Measurements from ENCODE around the gene LINS1.

The LINS1 gene

DNA sequence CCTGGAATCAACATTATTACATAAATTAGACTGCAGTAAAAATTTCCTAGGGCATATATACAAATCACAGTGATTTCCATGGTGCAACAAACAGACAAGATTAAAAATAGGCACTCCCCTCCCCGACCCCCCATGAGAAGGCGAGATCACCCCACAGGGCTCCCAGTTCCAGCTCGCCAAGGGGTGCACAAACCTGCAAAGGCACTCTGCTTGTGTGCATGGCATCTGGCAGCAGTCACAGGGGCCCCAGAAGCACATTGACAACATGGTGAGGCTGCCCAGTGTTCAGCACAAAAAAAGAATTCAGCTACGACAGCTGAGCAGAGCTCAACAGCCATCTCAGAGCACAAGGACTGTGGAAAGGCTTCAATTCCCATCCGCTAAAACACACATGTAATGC is 54.0 kb downstream of the LINS1 start:
- Histone ChIP-seq H3K36me3 (ENCODE audit: control insufficient read depth, insufficient read depth, low read length) (no peaks in the 10 kb centered on the region), H3K79me1 (ENCODE audit: low read length) (no peaks in the 10 kb centered on the region), H3K4me2 (ENCODE audit: low read length) (no peak overlapping the region), H2BK5ac (ENCODE audit: low read length) (no peak overlapping the region), H3K56ac (ENCODE audit: low read length) (no peak overlapping the region), H3K18ac (ENCODE audit: low read length) (no peak overlapping the region), H3K79me2 (ENCODE audit: control insufficient read depth, insufficient read depth, low read length) (no peaks in the 10 kb centered on the region), H3K23ac (ENCODE audit: low read length) (no peak overlapping the region), H3K27ac (ENCODE audit: low read depth, low read length) (no peak overlapping the region), H3K4ac (ENCODE audit: low read depth, low read length) (no peak overlapping the region), H3K4me1 (ENCODE audit: control insufficient read depth, low read depth, low read length) (no peaks in the 10 kb centered on the region), H2BK120ac (ENCODE audit: low read depth, low read length) (no peak overlapping the region), H3K27me3 (ENCODE audit: insufficient read depth, low read length, poor library complexity) (no peaks in the 10 kb centered on the region), H4K8ac (ENCODE audit: low read depth, low read length) (no peak overlapping the region), H2BK15ac (replicated peaks; ENCODE audit: low read depth) (no peak overlapping the region), H3K9ac (ENCODE audit: low read length) (no peak overlapping the region), H2AK5ac (ENCODE audit: low read length) (no peak overlapping the region), H3K4me3 (ENCODE audit: low read length) (no peak overlapping the region), H4K5ac (ENCODE audit: low read length) (no peak overlapping the region)
- no peak for DNase-seq
- no CpG with 5 or more reads among the region's 5 CpGs for WGBS (ENCODE audit: extremely low coverage, insufficient coverage, low lambda C conversion rate)

DNA sequence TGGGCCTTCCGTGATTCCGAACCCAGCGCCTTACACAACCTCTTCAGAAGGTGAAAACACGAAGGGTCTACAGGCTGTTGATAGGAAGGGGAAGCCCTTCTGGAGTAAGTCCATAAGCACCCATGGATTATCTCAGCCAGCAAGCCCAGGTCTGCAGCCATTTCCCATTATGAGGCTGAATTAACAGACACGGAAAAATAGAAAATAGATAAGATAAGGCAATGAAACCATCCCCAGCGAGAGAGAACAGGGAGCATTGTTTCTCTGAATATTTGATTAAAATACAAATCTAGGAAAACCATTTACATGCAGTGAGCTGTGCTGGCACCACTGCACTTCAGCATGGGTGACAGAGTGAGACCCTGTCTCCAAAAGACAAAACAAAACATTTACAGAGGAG is 57.0 kb downstream of the LINS1 start:
- Histone ChIP-seq H3K27ac (ENCODE audit: low read depth, low read length) (no peak overlapping the region), H2AK5ac (ENCODE audit: low read length) (no peak overlapping the region), H2BK15ac (replicated peaks; ENCODE audit: low read depth) (no peak overlapping the region), H3K18ac (ENCODE audit: low read length) (no peak overlapping the region), H3K27me3 (ENCODE audit: insufficient read depth, low read length, poor library complexity) (no peaks in the 10 kb centered on the region), H2BK120ac (ENCODE audit: low read depth, low read length) (no peak overlapping the region), H2BK5ac (ENCODE audit: low read length) (no peak overlapping the region), H3K4me3 (ENCODE audit: low read length) (no peak overlapping the region), H3K79me1 (ENCODE audit: low read length) (no peaks in the 10 kb centered on the region), H4K5ac (ENCODE audit: low read length) (no peak overlapping the region), H3K9ac (ENCODE audit: low read length) (no peak overlapping the region), H4K8ac (ENCODE audit: low read depth, low read length) (no peak overlapping the region), H3K4me1 (ENCODE audit: control insufficient read depth, low read depth, low read length) (no peaks in the 10 kb centered on the region), H3K4me2 (ENCODE audit: low read length) (no peak overlapping the region), H3K4ac (ENCODE audit: low read depth, low read length) (no peak overlapping the region), H3K79me2 (ENCODE audit: control insufficient read depth, insufficient read depth, low read length) (no peaks in the 10 kb centered on the region), H3K36me3 (ENCODE audit: control insufficient read depth, insufficient read depth, low read length) (no peaks in the 10 kb centered on the region), H3K23ac (ENCODE audit: low read length) (no peak overlapping the region), H3K56ac (ENCODE audit: low read length) (no peak overlapping the region)
- DNase-seq: no peak
- no CpG with 5 or more reads among the region's 6 CpGs for WGBS (ENCODE audit: extremely low coverage, insufficient coverage, low lambda C conversion rate)

- Histone ChIP-seq H3K4me1 (ENCODE audit: control insufficient read depth, low read depth, low read length) (no peaks in the 10 kb centered on the region), H4K8ac (ENCODE audit: low read depth, low read length) (no peak overlapping the region), H3K4me3 (ENCODE audit: low read length) (no peak overlapping the region), H3K23ac (ENCODE audit: low read length) (no peak overlapping the region), H3K18ac (ENCODE audit: low read length) (no peak overlapping the region), H3K79me1 (ENCODE audit: low read length) (no peaks in the 10 kb centered on the region), H3K27me3 (ENCODE audit: insufficient read depth, low read length, poor library complexity) (no peaks in the 10 kb centered on the region), H3K4me2 (ENCODE audit: low read length) (no peak overlapping the region), H2BK15ac (replicated peaks; ENCODE audit: low read depth) (no peak overlapping the region), H4K5ac (ENCODE audit: low read length) (no peak overlapping the region), H2BK120ac (ENCODE audit: low read depth, low read length) (no peak overlapping the region), H3K36me3 (ENCODE audit: control insufficient read depth, insufficient read depth, low read length) (no peaks in the 10 kb centered on the region), H2BK5ac (ENCODE audit: low read length) (no peak overlapping the region), H2AK5ac (ENCODE audit: low read length) (no peak overlapping the region), H3K9ac (ENCODE audit: low read length) (no peak overlapping the region), H3K56ac (ENCODE audit: low read length) (no peak overlapping the region), H3K4ac (ENCODE audit: low read depth, low read length) (no peak overlapping the region), H3K27ac (ENCODE audit: low read depth, low read length) (no peak overlapping the region), H3K79me2 (ENCODE audit: control insufficient read depth, insufficient read depth, low read length) (no peaks in the 10 kb centered on the region)
- WGBS (ENCODE audit: extremely low coverage, insufficient coverage, low lambda C conversion rate): no CpG with 5 or more reads among the region's 57 CpGs
- no peak for DNase-seq
Observed at GRCh38 chr15:100544338-100544841, 57.6 kb downstream of the LINS1 start.

DNA sequence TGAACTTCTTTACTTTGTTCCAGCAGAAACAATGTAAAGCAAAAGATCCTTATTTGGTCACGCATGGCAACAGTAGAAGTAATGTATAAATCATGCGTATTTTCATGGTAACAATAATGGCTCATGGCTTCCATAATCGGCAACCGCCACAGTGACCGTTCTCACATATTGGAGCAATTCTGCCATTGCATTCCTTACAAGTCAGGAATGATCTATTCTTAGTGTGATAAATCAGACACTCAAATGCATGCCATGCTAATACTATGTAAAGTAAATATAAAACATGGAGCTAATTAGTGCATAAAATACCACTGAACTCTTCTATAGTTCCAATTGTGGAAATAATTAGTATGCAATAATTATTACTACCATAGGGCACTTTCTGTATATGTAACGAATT is 59.7 kb downstream of the LINS1 start:
- no peaks in the 10 kb centered on the region for H3K4me1 ChIP-seq (ENCODE audit: control insufficient read depth, low read depth, low read length)
- no peak overlapping the region for H3K27ac ChIP-seq (ENCODE audit: low read depth, low read length)
- WGBS (ENCODE audit: extremely low coverage, insufficient coverage, low lambda C conversion rate): no CpG with 5 or more reads among the region's 6 CpGs
- no peak overlapping the region for H3K4me2 ChIP-seq (ENCODE audit: low read length)
- H2BK5ac ChIP-seq (ENCODE audit: low read length): no peak overlapping the region
- no peak overlapping the region for H3K4ac ChIP-seq (ENCODE audit: low read depth, low read length)
- H3K79me2 ChIP-seq (ENCODE audit: control insufficient read depth, insufficient read depth, low read length): no peaks in the 10 kb centered on the region
- H4K8ac ChIP-seq (ENCODE audit: low read depth, low read length): no peak overlapping the region
- H3K23ac ChIP-seq (ENCODE audit: low read length): no peak overlapping the region
- no peak overlapping the region for H3K56ac ChIP-seq (ENCODE audit: low read length)
- no peak overlapping the region for H4K5ac ChIP-seq (ENCODE audit: low read length)
- H3K79me1 ChIP-seq (ENCODE audit: low read length): no peaks in the 10 kb centered on the region
- no peaks in the 10 kb centered on the region for H3K36me3 ChIP-seq (ENCODE audit: control insufficient read depth, insufficient read depth, low read length)
- DNase-seq: no peak
- no peak overlapping the region for H3K9ac ChIP-seq (ENCODE audit: low read length)
- H3K18ac ChIP-seq (ENCODE audit: low read length): no peak overlapping the region
- H3K4me3 ChIP-seq (ENCODE audit: low read length): no peak overlapping the region
- no peak overlapping the region for H2AK5ac ChIP-seq (ENCODE audit: low read length)
- no peak overlapping the region for H2BK120ac ChIP-seq (ENCODE audit: low read depth, low read length)
- H2BK15ac ChIP-seq (replicated peaks; ENCODE audit: low read depth): no peak overlapping the region
- no peaks in the 10 kb centered on the region for H3K27me3 ChIP-seq (ENCODE audit: insufficient read depth, low read length, poor library complexity)

- Histone ChIP-seq H3K79me2 (ENCODE audit: control insufficient read depth, insufficient read depth, low read length) (no peaks in the 10 kb centered on the region), H3K79me1 (ENCODE audit: low read length) (no peaks in the 10 kb centered on the region), H2AK5ac (ENCODE audit: low read length) (no peak overlapping the region), H3K18ac (ENCODE audit: low read length) (no peak overlapping the region), H3K9ac (ENCODE audit: low read length) (no peak overlapping the region), H3K4me2 (ENCODE audit: low read length) (no peak overlapping the region), H4K5ac (ENCODE audit: low read length) (no peak overlapping the region), H3K56ac (ENCODE audit: low read length) (no peak overlapping the region), H3K36me3 (ENCODE audit: control insufficient read depth, insufficient read depth, low read length) (no peaks in the 10 kb centered on the region), H2BK120ac (ENCODE audit: low read depth, low read length) (no peak overlapping the region), H2BK15ac (replicated peaks; ENCODE audit: low read depth) (no peak overlapping the region), H2BK5ac (ENCODE audit: low read length) (no peak overlapping the region), H3K27me3 (ENCODE audit: insufficient read depth, low read length, poor library complexity) (no peaks in the 10 kb centered on the region), H3K4ac (ENCODE audit: low read depth, low read length) (no peak overlapping the region), H3K23ac (ENCODE audit: low read length) (no peak overlapping the region), H3K4me1 (ENCODE audit: control insufficient read depth, low read depth, low read length) (no peaks in the 10 kb centered on the region), H3K27ac (ENCODE audit: low read depth, low read length) (no peak overlapping the region), H3K4me3 (ENCODE audit: low read length) (no peak overlapping the region), H4K8ac (ENCODE audit: low read depth, low read length) (no peak overlapping the region)
- WGBS (ENCODE audit: extremely low coverage, insufficient coverage, low lambda C conversion rate): no CpG with 5 or more reads among the region's 2 CpGs
- DNase-seq: no peak
Observed at GRCh38 chr15:100537331-100537730, 64.7 kb downstream of the LINS1 start.

DNA sequence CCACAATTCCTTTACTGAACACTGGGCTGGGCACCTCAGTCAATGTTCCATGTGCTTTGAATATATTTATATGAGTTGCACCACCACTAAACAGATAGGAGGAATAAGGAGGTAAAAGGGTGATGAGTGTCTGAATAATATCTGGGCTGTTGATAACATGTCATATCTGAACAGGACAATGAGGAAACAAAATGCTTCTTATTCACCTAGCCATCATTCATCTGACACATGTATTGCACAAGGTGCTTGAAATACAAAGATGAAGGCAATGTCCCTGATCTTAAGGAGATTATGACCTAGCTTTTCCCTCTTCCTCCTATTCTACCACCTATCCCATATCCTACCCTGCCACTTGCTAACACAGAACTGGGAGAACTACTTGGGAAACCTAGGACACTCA is 65.3 kb downstream of the LINS1 start:
- no peak for DNase-seq
- no peak overlapping the region for H3K9ac ChIP-seq (ENCODE audit: low read length)
- H2BK120ac ChIP-seq (ENCODE audit: low read depth, low read length): no peak overlapping the region
- no peak overlapping the region for H4K5ac ChIP-seq (ENCODE audit: low read length)
- no peak overlapping the region for H3K4me3 ChIP-seq (ENCODE audit: low read length)
- no peaks in the 10 kb centered on the region for H3K79me2 ChIP-seq (ENCODE audit: control insufficient read depth, insufficient read depth, low read length)
- H3K56ac ChIP-seq (ENCODE audit: low read length): no peak overlapping the region
- H3K36me3 ChIP-seq (ENCODE audit: control insufficient read depth, insufficient read depth, low read length): no peaks in the 10 kb centered on the region
- no peak overlapping the region for H2BK15ac ChIP-seq (replicated peaks; ENCODE audit: low read depth)
- H3K4me1 ChIP-seq (ENCODE audit: control insufficient read depth, low read depth, low read length): no peaks in the 10 kb centered on the region
- H3K27ac ChIP-seq (ENCODE audit: low read depth, low read length): no peak overlapping the region
- no peak overlapping the region for H2AK5ac ChIP-seq (ENCODE audit: low read length)
- H3K23ac ChIP-seq (ENCODE audit: low read length): no peak overlapping the region
- no peak overlapping the region for H3K18ac ChIP-seq (ENCODE audit: low read length)
- H3K79me1 ChIP-seq (ENCODE audit: low read length): no peaks in the 10 kb centered on the region
- no peak overlapping the region for H3K4me2 ChIP-seq (ENCODE audit: low read length)
- no peaks in the 10 kb centered on the region for H3K27me3 ChIP-seq (ENCODE audit: insufficient read depth, low read length, poor library complexity)
- H3K4ac ChIP-seq (ENCODE audit: low read depth, low read length): no peak overlapping the region
- H2BK5ac ChIP-seq (ENCODE audit: low read length): no peak overlapping the region
- H4K8ac ChIP-seq (ENCODE audit: low read depth, low read length): no peak overlapping the region
